HepG2 (cell line): ENCODE measurements around the gene SOCS1. TPM values are rescaled to one million over a fixed set of nuclear protein-coding genes. Genes with fewer than 3 reads are reported as not detected.

Experiments
- AHR ChIP-seq: IDR thresholded peaks from 2 replicates; pipeline ENCODE4 v1.6.1; 2018; ENCODE audit warnings: missing genetic modification reagents, missing compliant biosample characterization
- CSRNP2 ChIP-seq: sonication (generic); formaldehyde crosslinking; conservative IDR thresholded peaks from 2 replicates; pipeline ENCODE4 v1.8.0; 2022; ENCODE audit warnings: low read depth, missing genetic modification reagents
- JUN ChIP-seq: sonication (generic); formaldehyde crosslinking; IDR thresholded peaks from 2 replicates; pipeline ENCODE4 v1.4.0; 2020; ENCODE audit warnings: mild to moderate bottlenecking, missing genetic modification reagents
- MBNL3 ChIP-seq: fragments of 250-450 bp; sonication (Bioruptor Pico); conservative IDR thresholded peaks from 2 replicates; pipeline ENCODE4 v1.8.0; 2022; ENCODE audit warnings: mild to moderate bottlenecking, inconsistent platforms
- MEIS2 ChIP-seq: sonication (generic); formaldehyde crosslinking; IDR thresholded peaks from 2 replicates; pipeline ENCODE4 v1.9.0; 2021; ENCODE audit warnings: mild to moderate bottlenecking, missing genetic modification reagents
- NBN ChIP-seq: fragments of 450-650 bp; conservative IDR thresholded peaks from 2 replicates; pipeline ENCODE4 v1.6.1; 2017
- RORA ChIP-seq: sonication (generic); formaldehyde crosslinking; IDR thresholded peaks from 2 replicates; pipeline ENCODE4 v1.5.0; 2020; ENCODE audit warnings: mild to moderate bottlenecking, missing genetic modification reagents, moderate library complexity
- SRSF4 ChIP-seq: fragments of 200-400 bp; formaldehyde crosslinking; IDR thresholded peaks from one replicate; pipeline ENCODE4 v1.6.1; 2018; ENCODE audit warnings: mild to moderate bottlenecking, low read depth, low read length, moderate library complexity; ENCODE audit not compliant: poor library complexity, severe bottlenecking
- SYNCRIP ChIP-seq: fragments of 200-400 bp; formaldehyde crosslinking; IDR thresholded peaks from 2 replicates; pipeline ENCODE4 v1.6.1; 2018; ENCODE audit warnings: mild to moderate bottlenecking, low read depth, low read length; ENCODE audit not compliant: insufficient read depth
- ZFP37 ChIP-seq: sonication (generic); formaldehyde crosslinking; IDR thresholded peaks from 2 replicates; pipeline ENCODE4 v1.4.0; 2020; ENCODE audit warnings: missing genetic modification reagents, borderline replicate concordance
- ZNF121 ChIP-seq: sonication (generic); formaldehyde crosslinking; IDR thresholded peaks from 2 replicates; pipeline ENCODE4 v1.5.0; 2020; ENCODE audit warnings: mild to moderate bottlenecking, missing genetic modification reagents
- ZNF441 ChIP-seq: sonication (generic); formaldehyde crosslinking; IDR thresholded peaks from 2 replicates; pipeline ENCODE4 v1.7.0; 2021; ENCODE audit warnings: missing genetic modification reagents, borderline replicate concordance
- ZNF83 ChIP-seq: sonication (generic); formaldehyde crosslinking; IDR thresholded peaks from 2 replicates; pipeline ENCODE4 v1.4.0; 2020; ENCODE audit warnings: missing genetic modification reagents, mild to moderate bottlenecking, borderline replicate concordance
- ZSCAN22 ChIP-seq: sonication (generic); formaldehyde crosslinking; IDR thresholded peaks from 2 replicates; pipeline ENCODE4 v1.4.0; 2020; ENCODE audit warnings: mild to moderate bottlenecking, missing genetic modification reagents
- polyA plus RNA-seq, 8 experiments: library from polyadenylated mRNA; depleted of rRNA in 3 of 8; stranded (reverse) in 7 of 8; unstranded in 1 of 8; fragments of >200 nt; fragmentation: Illumina TruSeq in 4 of 8; extraction: Trizol in 4 of 8; gene quantifications; 2 replicates each; pipeline versions ENCODE4 v1.2.1 to v1.2.3, GENCODE V29; 2011 to 2016; ENCODE audit warnings: low read depth in 4 of 8, missing spikeins in 1 of 8, mixed read lengths in 1 of 8; ENCODE audit not compliant: insufficient read depth in 1 of 8
- total RNA-seq, 5 experiments: library from RNA; depleted of rRNA; stranded (reverse); fragments of >200 nt; fragmentation: Illumina TruSeq; extraction: Trizol; gene quantifications; 2 replicates each; pipeline ENCODE4 v1.2.3, GENCODE V29; 2016; ENCODE audit warnings: low read depth in 1 of 5
- TF ChIP-seq, protein P1 (sequence below): sonication (generic); formaldehyde crosslinking; IDR thresholded peaks from 2 replicates; pipeline ENCODE4 v1.4.0; 2020; ENCODE audit warnings: mild to moderate bottlenecking, missing genetic modification reagents
- TF ChIP-seq, protein P2 (sequence below): sonication (generic); formaldehyde crosslinking; IDR thresholded peaks from 2 replicates; pipeline ENCODE4 v1.4.0; 2020; ENCODE audit warnings: missing genetic modification reagents
- TF ChIP-seq, protein P3 (sequence below): sonication (generic); formaldehyde crosslinking; IDR thresholded peaks from 2 replicates; pipeline ENCODE4 v1.4.0; 2020; ENCODE audit warnings: missing genetic modification reagents, borderline replicate concordance
- TF ChIP-seq, protein P4 (sequence below): sonication (generic); formaldehyde crosslinking; IDR thresholded peaks from 2 replicates; pipeline ENCODE4 v1.5.0; 2020; ENCODE audit warnings: missing genetic modification reagents

SOCS1 gene
- total and polyA plus RNA-seq, 2 of the 13 experiments (the other 11 are each of a cell fraction or from before 2014, with no cell fraction given), result 5.3 to 6.3 TPM

DNA sequence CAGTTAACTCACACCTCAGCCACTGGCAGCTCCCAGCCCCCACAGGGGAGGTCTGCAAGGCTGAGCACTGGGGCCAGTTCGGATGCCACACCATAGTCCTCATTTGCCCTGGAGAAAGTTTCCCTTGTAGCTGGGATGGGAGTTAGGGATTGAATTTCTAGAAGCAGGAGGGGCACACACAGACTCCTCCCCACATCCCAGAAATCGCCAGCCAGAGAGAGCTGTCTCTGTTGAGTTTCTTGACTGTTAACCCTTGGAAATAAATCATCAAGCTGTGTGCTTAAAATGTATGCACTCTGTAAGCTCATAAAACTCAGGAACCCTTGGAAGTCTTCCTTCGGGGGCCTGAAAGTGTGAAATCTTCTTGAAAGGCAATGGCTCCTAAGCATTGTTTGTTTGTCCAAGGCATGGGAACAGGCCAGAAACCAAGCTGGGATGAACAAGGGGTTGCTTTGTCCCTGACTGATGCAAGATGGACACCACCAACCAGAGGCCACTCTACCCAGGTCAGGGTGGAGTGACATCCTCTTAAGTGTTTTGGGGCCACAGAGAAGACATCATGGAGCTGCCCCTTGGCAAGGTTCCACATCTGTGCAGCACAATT, 17.8 kb upstream of the SOCS1 start (continued):
- no peak for TF ChIP-seq CSRNP2
- TF ChIP-seq ZNF121, result 0 out of 2 replicates have a peak, but pooled peaks have one; percentile 4
- no peak for TF ChIP-seq ZFP37 (CRISPR knock-in tag)
- TF ChIP-seq, protein P1, sequence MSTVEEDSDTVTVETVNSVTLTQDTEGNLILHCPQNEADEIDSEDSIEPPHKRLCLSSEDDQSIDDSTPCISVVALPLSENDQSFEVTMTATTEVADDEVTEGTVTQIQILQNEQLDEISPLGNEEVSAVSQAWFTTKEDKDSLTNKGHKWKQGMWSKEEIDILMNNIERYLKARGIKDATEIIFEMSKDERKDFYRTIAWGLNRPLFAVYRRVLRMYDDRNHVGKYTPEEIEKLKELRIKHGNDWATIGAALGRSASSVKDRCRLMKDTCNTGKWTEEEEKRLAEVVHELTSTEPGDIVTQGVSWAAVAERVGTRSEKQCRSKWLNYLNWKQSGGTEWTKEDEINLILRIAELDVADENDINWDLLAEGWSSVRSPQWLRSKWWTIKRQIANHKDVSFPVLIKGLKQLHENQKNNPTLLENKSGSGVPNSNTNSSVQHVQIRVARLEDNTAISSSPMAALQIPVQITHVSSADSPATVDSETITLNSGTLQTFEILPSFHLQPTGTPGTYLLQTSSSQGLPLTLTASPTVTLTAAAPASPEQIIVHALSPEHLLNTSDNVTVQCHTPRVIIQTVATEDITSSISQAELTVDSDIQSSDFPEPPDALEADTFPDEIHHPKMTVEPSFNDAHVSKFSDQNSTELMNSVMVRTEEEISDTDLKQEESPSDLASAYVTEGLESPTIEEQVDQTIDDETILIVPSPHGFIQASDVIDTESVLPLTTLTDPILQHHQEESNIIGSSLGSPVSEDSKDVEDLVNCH, result no peak
- TF ChIP-seq, protein P2, sequence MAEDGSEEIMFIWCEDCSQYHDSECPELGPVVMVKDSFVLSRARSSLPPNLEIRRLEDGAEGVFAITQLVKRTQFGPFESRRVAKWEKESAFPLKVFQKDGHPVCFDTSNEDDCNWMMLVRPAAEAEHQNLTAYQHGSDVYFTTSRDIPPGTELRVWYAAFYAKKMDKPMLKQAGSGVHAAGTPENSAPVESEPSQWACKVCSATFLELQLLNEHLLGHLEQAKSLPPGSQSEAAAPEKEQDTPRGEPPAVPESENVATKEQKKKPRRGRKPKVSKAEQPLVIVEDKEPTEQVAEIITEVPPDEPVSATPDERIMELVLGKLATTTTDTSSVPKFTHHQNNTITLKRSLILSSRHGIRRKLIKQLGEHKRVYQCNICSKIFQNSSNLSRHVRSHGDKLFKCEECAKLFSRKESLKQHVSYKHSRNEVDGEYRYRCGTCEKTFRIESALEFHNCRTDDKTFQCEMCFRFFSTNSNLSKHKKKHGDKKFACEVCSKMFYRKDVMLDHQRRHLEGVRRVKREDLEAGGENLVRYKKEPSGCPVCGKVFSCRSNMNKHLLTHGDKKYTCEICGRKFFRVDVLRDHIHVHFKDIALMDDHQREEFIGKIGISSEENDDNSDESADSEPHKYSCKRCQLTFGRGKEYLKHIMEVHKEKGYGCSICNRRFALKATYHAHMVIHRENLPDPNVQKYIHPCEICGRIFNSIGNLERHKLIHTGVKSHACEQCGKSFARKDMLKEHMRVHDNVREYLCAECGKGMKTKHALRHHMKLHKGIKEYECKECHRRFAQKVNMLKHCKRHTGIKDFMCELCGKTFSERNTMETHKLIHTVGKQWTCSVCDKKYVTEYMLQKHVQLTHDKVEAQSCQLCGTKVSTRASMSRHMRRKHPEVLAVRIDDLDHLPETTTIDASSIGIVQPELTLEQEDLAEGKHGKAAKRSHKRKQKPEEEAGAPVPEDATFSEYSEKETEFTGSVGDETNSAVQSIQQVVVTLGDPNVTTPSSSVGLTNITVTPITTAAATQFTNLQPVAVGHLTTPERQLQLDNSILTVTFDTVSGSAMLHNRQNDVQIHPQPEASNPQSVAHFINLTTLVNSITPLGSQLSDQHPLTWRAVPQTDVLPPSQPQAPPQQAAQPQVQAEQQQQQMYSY, result no peak
- no peak for TF ChIP-seq MEIS2 (CRISPR knock-in tag)
- no peak for TF ChIP-seq RORA
- no peak for TF ChIP-seq NBN
- no peak for TF ChIP-seq MBNL3 (CRISPR knock-in tag)
- TF ChIP-seq ZSCAN22 (CRISPR knock-in tag), result no peak
- TF ChIP-seq, protein P3, sequence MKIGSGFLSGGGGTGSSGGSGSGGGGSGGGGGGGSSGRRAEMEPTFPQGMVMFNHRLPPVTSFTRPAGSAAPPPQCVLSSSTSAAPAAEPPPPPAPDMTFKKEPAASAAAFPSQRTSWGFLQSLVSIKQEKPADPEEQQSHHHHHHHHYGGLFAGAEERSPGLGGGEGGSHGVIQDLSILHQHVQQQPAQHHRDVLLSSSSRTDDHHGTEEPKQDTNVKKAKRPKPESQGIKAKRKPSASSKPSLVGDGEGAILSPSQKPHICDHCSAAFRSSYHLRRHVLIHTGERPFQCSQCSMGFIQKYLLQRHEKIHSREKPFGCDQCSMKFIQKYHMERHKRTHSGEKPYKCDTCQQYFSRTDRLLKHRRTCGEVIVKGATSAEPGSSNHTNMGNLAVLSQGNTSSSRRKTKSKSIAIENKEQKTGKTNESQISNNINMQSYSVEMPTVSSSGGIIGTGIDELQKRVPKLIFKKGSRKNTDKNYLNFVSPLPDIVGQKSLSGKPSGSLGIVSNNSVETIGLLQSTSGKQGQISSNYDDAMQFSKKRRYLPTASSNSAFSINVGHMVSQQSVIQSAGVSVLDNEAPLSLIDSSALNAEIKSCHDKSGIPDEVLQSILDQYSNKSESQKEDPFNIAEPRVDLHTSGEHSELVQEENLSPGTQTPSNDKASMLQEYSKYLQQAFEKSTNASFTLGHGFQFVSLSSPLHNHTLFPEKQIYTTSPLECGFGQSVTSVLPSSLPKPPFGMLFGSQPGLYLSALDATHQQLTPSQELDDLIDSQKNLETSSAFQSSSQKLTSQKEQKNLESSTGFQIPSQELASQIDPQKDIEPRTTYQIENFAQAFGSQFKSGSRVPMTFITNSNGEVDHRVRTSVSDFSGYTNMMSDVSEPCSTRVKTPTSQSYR (CRISPR knock-in tag), result peak; percentile 43; the same call in 1 of the 2 replicates
- no peak for TF ChIP-seq SYNCRIP
- no peak for TF ChIP-seq AHR (CRISPR knock-in tag)
- no peak for TF ChIP-seq JUN
- TF ChIP-seq, protein P4, sequence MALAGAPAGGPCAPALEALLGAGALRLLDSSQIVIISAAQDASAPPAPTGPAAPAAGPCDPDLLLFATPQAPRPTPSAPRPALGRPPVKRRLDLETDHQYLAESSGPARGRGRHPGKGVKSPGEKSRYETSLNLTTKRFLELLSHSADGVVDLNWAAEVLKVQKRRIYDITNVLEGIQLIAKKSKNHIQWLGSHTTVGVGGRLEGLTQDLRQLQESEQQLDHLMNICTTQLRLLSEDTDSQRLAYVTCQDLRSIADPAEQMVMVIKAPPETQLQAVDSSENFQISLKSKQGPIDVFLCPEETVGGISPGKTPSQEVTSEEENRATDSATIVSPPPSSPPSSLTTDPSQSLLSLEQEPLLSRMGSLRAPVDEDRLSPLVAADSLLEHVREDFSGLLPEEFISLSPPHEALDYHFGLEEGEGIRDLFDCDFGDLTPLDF (CRISPR knock-in tag), result no peak
- no peak for TF ChIP-seq ZNF441 (CRISPR knock-in tag)
- TF ChIP-seq SRSF4, result no peak
- no peak for TF ChIP-seq ZNF83
